ENCODE results near the gene HLF. TPM values are rescaled to one million over a fixed set of nuclear protein-coding genes. Genes with fewer than 3 reads are reported as not detected.

HLF gene
- total and polyA plus RNA-seq, 4 donors = 8.0 to 59.3 (median 24.6) TPM

- no peak for DNase-seq (ENCODE audit: low spot score)
- TF ChIP-seq SP1 (IDR thresholded peaks at IDR 0.05) = no peak
- TF ChIP-seq JUND (IDR thresholded peaks at IDR 0.05) = no peak
- TF ChIP-seq EGR1 (IDR thresholded peaks at IDR 0.05; ENCODE audit: low read depth in 2 of 2) = no peak
- no peak for TF ChIP-seq GABPA (IDR thresholded peaks at IDR 0.05 in 1 of 2, conservative IDR thresholded peaks at IDR 0.05 in 1 of 2)
- TF ChIP-seq RXRA (IDR thresholded peaks at IDR 0.05) = no peak
- TF ChIP-seq ATF3 (IDR thresholded peaks at IDR 0.05) = no peak
- H3K4me3 ChIP-seq (ENCODE audit: low read depth in 1 of 3, low read length in 3 of 3) = peak overlapping the region; percentile 60 to 63 (median 63)
- peaks cover 3 to 18% (median 13%) of the 10 kb centered on the region in 4 donors for H3K4me1 ChIP-seq (ENCODE audit: control insufficient read depth in 4 of 4, insufficient read depth in 4 of 4, low read length in 3 of 4)
- H3K9me3 ChIP-seq (ENCODE audit: control insufficient read depth in 4 of 4, low read length in 3 of 4) = no peaks in the 10 kb centered on the region
- WGBS = 13% methylated on average over 6 of the region's 6 CpGs
- no peaks in the 10 kb centered on the region for H3K27me3 ChIP-seq (ENCODE audit: control insufficient read depth in 4 of 4, insufficient read depth in 4 of 4, low read length in 3 of 4)
- peak overlapping the region in 1 of 2 donors; percentile 40 for H3K9ac ChIP-seq (ENCODE audit: low read depth in 1 of 2, low read length in 2 of 2)
- H3K27ac ChIP-seq (ENCODE audit: low read depth in 1 of 2, low read length in 2 of 2) = peak overlapping the region; percentile 88 to 91
- H3K36me3 ChIP-seq (ENCODE audit: control insufficient read depth in 4 of 4, insufficient read depth in 3 of 4, low read depth in 1 of 4, low read length in 3 of 4) = no peaks in the 10 kb centered on the region
Measured at GRCh38 chr17:55237841-55238178, 26.9 kb upstream of the HLF start.

- H3K27ac ChIP-seq (ENCODE audit: low read depth in 1 of 2, low read length in 2 of 2) = peak overlapping the region; percentile 88 to 91
- H3K4me1 ChIP-seq (ENCODE audit: control insufficient read depth in 4 of 4, insufficient read depth in 4 of 4, low read length in 3 of 4) = peaks cover 3 to 18% (median 13%) of the 10 kb centered on the region in 4 donors
- no peaks in the 10 kb centered on the region for H3K9me3 ChIP-seq (ENCODE audit: control insufficient read depth in 4 of 4, low read length in 3 of 4)
- TF ChIP-seq GABPA (IDR thresholded peaks at IDR 0.05 in 1 of 2, conservative IDR thresholded peaks at IDR 0.05 in 1 of 2) = no peak
- TF ChIP-seq HNF4G (IDR thresholded peaks at IDR 0.05) = no peak
- TF ChIP-seq SP1 (IDR thresholded peaks at IDR 0.05) = peak; percentile 30
- TF ChIP-seq EGR1 (IDR thresholded peaks at IDR 0.05; ENCODE audit: low read depth in 2 of 2) = no peak
- no peak for TF ChIP-seq ATF3 (IDR thresholded peaks at IDR 0.05)
- TF ChIP-seq YY1 (IDR thresholded peaks at IDR 0.05) = no peak
- no peak for TF ChIP-seq FOXA2 (IDR thresholded peaks at IDR 0.05)
- no peak for TF ChIP-seq REST (IDR thresholded peaks at IDR 0.05)
- TF ChIP-seq JUND (IDR thresholded peaks at IDR 0.05) = no peak
- TF ChIP-seq ZBTB33 (IDR thresholded peaks at IDR 0.05) = peak; percentile 22
- TF ChIP-seq TAF1 (conservative IDR thresholded peaks at IDR 0.05) = no peak
- TF ChIP-seq CTCF (IDR thresholded peaks at IDR 0.05; ENCODE audit: low read depth, low read length, missing input control) = no peak
- TF ChIP-seq RAD21 (IDR thresholded peaks at IDR 0.05) = peak; percentile 10 to 42
- peak; percentile 44 to 47 for TF ChIP-seq RXRA (IDR thresholded peaks at IDR 0.05)
- no peak for TF ChIP-seq HNF4A (conservative IDR thresholded peaks at IDR 0.05)
- TF ChIP-seq NR2F2 (IDR thresholded peaks at IDR 0.05) = no peak
- TF ChIP-seq MAX (IDR thresholded peaks at IDR 0.05) = peak; percentile 39
- TF ChIP-seq FOXA1 (IDR thresholded peaks at IDR 0.05) = no peak
- peak; percentile 87 for DNase-seq (ENCODE audit: low spot score)
- peak overlapping the region; percentile 60 to 70 (median 63) for H3K4me3 ChIP-seq (ENCODE audit: low read depth in 1 of 3, low read length in 3 of 3)
- peak overlapping the region in 1 of 2 donors; percentile 50 for H3K9ac ChIP-seq (ENCODE audit: low read depth in 1 of 2, low read length in 2 of 2)
- H3K36me3 ChIP-seq (ENCODE audit: control insufficient read depth in 4 of 4, insufficient read depth in 3 of 4, low read depth in 1 of 4, low read length in 3 of 4) = no peaks in the 10 kb centered on the region
- H3K27me3 ChIP-seq (ENCODE audit: control insufficient read depth in 4 of 4, insufficient read depth in 4 of 4, low read length in 3 of 4) = no peaks in the 10 kb centered on the region
- under 1% methylated on average over 68 of the region's 68 CpGs for WGBS
Measured at GRCh38 chr17:55238179-55238930, 26.4 kb upstream of the HLF start.

All from liver (tissue), 9 donors.